HEK293T (cell line): ENCODE data around the gene ZNF135.

ENCODE experiments used
- BHLHE40 ChIP-seq: fragments of 450-650 bp; IDR thresholded peaks from 2 replicates; pipeline ENCODE4 v1.6.1; 2016; ENCODE audit warnings: mild to moderate bottlenecking, moderate library complexity, borderline replicate concordance
- FOXK2 ChIP-seq: fragments of 450-650 bp; IDR thresholded peaks from 2 replicates; pipeline ENCODE4 v1.6.1; 2016; ENCODE audit warnings: mild to moderate bottlenecking
- FOXM1 ChIP-seq: fragments of 450-650 bp; IDR thresholded peaks from 2 replicates; pipeline ENCODE4 v1.6.1; 2017; ENCODE audit warnings: mild to moderate bottlenecking, borderline replicate concordance
- L3MBTL2 ChIP-seq: fragments of 450-650 bp; conservative IDR thresholded peaks from 2 replicates; pipeline ENCODE4 v1.6.1; 2016; ENCODE audit warnings: mild to moderate bottlenecking
- NFRKB ChIP-seq: fragments of 450-650 bp; IDR thresholded peaks from 2 replicates; pipeline ENCODE4 v1.6.1; 2016; ENCODE audit warnings: mild to moderate bottlenecking, moderate library complexity
- SP1 ChIP-seq: fragments of 450-650 bp; IDR thresholded peaks from 2 replicates; pipeline ENCODE4 v1.6.1; 2017
- SUZ12 ChIP-seq: fragments of 450-650 bp; IDR thresholded peaks from 2 replicates; pipeline ENCODE4 v1.6.1; 2016; ENCODE audit warnings: mild to moderate bottlenecking
- ZNF384 ChIP-seq: fragments of 450-650 bp; IDR thresholded peaks from 2 replicates; pipeline ENCODE4 v1.6.1; 2016

DNA sequence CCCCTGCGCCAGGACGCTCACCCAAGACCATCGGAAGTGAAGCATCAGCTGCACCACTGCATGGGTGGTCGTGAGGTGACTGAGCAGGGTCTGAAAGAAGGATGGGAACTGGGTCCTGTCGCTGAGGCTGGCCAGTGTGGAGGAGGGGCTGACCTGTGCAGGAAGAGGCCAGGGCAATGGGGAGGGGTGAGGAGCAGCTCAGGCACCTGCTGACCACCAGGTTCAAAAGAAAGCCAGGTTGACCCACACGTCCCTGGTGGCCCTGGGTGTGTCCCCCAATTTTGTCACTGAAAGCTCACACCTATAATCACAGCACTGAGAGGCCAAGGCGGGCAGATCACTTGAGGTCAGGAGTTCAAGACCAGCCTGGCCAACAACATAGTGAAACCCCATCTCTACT is 39.0 kb upstream of the ZNF135 start:
- TF ChIP-seq L3MBTL2 (no peak), FOXK2 (no peak), ZNF384 (no peak), BHLHE40 (no peak), SP1 (no peak), FOXM1 (no peak), NFRKB (no peak), SUZ12 (no peak)
